HepG2 (cell line): ENCODE results near the gene TEX53. TPM values are rescaled to one million over a fixed set of nuclear protein-coding genes. Genes with fewer than 3 reads are reported as not detected.

Experiments used
- ATAC-seq: fragments of 200-7000 bp; cut with Tn5 transposase; 3 replicates; pipeline ENCODE4 v1.9.1; 2020; ENCODE audit warnings: mild to moderate bottlenecking, moderate library complexity
- BruUV-seq: library from RNA; stranded (reverse); fragments of 400-500 nt; replicated peaks from 2 replicates; lab custom pipeline; 2021; lab: Mats Ljungman, UMichigan
- CTCF ChIA-PET: fragments of 300-600 bp; formaldehyde crosslinking; extraction: SDS; loops from one replicate; lab custom pipeline; 2021; ENCODE audit warnings: low total read pairs, inconsistent platforms, low intra/inter-chr PET ratio; lab: Yijun Ruan, JAX
- POLR2A ChIA-PET: fragments of 350-600 bp; sonication (Branson Sonifier 250); formaldehyde crosslinking; loops from one replicate; lab custom pipeline; 2020; ENCODE audit warnings: antibody characterized with exemption, inconsistent platforms; lab: Yijun Ruan, JAX
- DNase-seq: peaks from one replicate; pipeline ENCODE4 v3.0.0-alpha.2; 2015; ENCODE audit warnings: low spot score
- FAIRE-seq: peaks from 3 replicates; lab custom pipeline; 2011; peaks lifted over from hg19 to GRCh38; lab: Jason Lieb, UNC
- H2AFZ ChIP-seq: one replicate; pipeline ENCODE4 v1.6.1; 2011; ENCODE audit warnings: low read length, inconsistent platforms
- H3K27ac ChIP-seq: fragments of 300-600 bp; 3 replicates; pipeline ENCODE4 v1.8.0; 2011; ENCODE audit warnings: mixed run types, mild to moderate bottlenecking, mixed read lengths, low read length, inconsistent platforms; ENCODE audit not compliant: insufficient read depth; ENCODE audit errors: extremely low read length
- H3K27me3 ChIP-seq, 2 experiments: fragments of 200-600 bp in 1 of 2; 2 replicates in 1 of 2; 3 replicates in 1 of 2; pipeline versions ENCODE4 v1.6.0 to v1.8.0; 2011; ENCODE audit warnings: low read length in 2 of 2, mild to moderate bottlenecking in 2 of 2, moderate library complexity in 2 of 2, inconsistent platforms in 1 of 2; ENCODE audit not compliant: insufficient read depth in 2 of 2, control insufficient read depth in 1 of 2
- H3K36me3 ChIP-seq, 2 experiments: fragments of 200-600 bp in 1 of 2; replicated peaks in 1 of 2; 2 replicates in 1 of 2; 3 replicates in 1 of 2; pipeline versions ENCODE4 v1.5.1 to v1.8.0; 2011; ENCODE audit warnings: low read length in 2 of 2, inconsistent platforms in 1 of 2; ENCODE audit not compliant: insufficient read depth in 2 of 2, control insufficient read depth in 1 of 2
- H3K4me1 ChIP-seq: 2 replicates; pipeline ENCODE4 v1.5.1; 2012; ENCODE audit warnings: low read length, inconsistent platforms; ENCODE audit not compliant: insufficient read depth
- H3K4me2 ChIP-seq: 2 replicates; pipeline ENCODE4 v1.6.0; 2011; ENCODE audit warnings: low read depth, low read length, inconsistent platforms
- H3K4me3 ChIP-seq, 3 experiments: fragments of 200-600 bp in 1 of 3; sonication (generic), shearing (Covaris generic) in 1 of 3; replicated peaks in 1 of 3; 2 replicates each; pipeline ENCODE4 v1.5.1; 2011 to 2016; ENCODE audit warnings: low read length in 3 of 3, inconsistent platforms in 2 of 3, low read depth in 2 of 3, mild to moderate bottlenecking in 2 of 3, control low read depth in 1 of 3, mixed read lengths in 1 of 3; ENCODE audit not compliant: insufficient read depth in 1 of 3
- H3K79me2 ChIP-seq: one replicate; pipeline ENCODE4 v1.6.1; 2011; ENCODE audit warnings: low read length, inconsistent platforms; ENCODE audit not compliant: insufficient read depth
- H3K9ac ChIP-seq: 2 replicates; pipeline ENCODE4 v1.6.0; 2011; ENCODE audit warnings: mild to moderate bottlenecking, low read depth, low read length, inconsistent platforms; ENCODE audit not compliant: insufficient read depth
- H3K9me3 ChIP-seq: 2 replicates; pipeline ENCODE4 v1.5.1; 2012; ENCODE audit warnings: mild to moderate bottlenecking, low read length
- H4K20me1 ChIP-seq: 2 replicates; pipeline ENCODE4 v1.6.0; 2011; ENCODE audit warnings: inconsistent platforms, mild to moderate bottlenecking, low read length, moderate library complexity; ENCODE audit not compliant: insufficient read depth
- AKAP8 ChIP-seq: sonication (generic); formaldehyde crosslinking; IDR thresholded peaks from 2 replicates; pipeline ENCODE4 v1.5.1; 2020; ENCODE audit warnings: mild to moderate bottlenecking, missing genetic modification reagents
- CC2D1A ChIP-seq: sonication (generic); formaldehyde crosslinking; IDR thresholded peaks from 2 replicates; pipeline ENCODE4 v1.8.1; 2023; ENCODE audit warnings: mild to moderate bottlenecking, missing genetic modification reagents
- GMEB2 ChIP-seq: IDR thresholded peaks from 2 replicates; pipeline ENCODE4 v1.6.1; 2016; ENCODE audit warnings: missing biosample characterization, missing genetic modification reagents, low read depth
- ZKSCAN1 ChIP-seq: fragments of 150-350 bp; IDR thresholded peaks from 2 replicates; pipeline ENCODE4 v1.6.1; 2014; ENCODE audit warnings: low read length
- ZNF225 ChIP-seq: sonication (generic); formaldehyde crosslinking; IDR thresholded peaks from 2 replicates; pipeline ENCODE4 v1.4.0; 2020; ENCODE audit warnings: mild to moderate bottlenecking, missing genetic modification reagents
- ZNF570 ChIP-seq: sonication (generic); formaldehyde crosslinking; IDR thresholded peaks from 2 replicates; pipeline ENCODE4 v1.4.0; 2020; ENCODE audit warnings: mild to moderate bottlenecking, missing genetic modification reagents, borderline replicate concordance
- ZNF746 ChIP-seq: sonication (generic); formaldehyde crosslinking; IDR thresholded peaks from 2 replicates; pipeline ENCODE4 v1.8.0; 2022; ENCODE audit warnings: mild to moderate bottlenecking, missing genetic modification reagents
- WGBS: methylation state at CpG from one replicate; pipeline ENCODE4 v1.1.6; 2017; ENCODE audit warnings: low lambda C conversion rate; 5-methylcytosine and 5-hydroxymethylcytosine counted together
- in situ Hi-C: cut with HindIII; loops from 2 replicates; pipeline ENCODE4 v1.10.0; 2017; ENCODE audit warnings: low pct_unique_long_range_greater_than_20kb; ENCODE audit not compliant: extremely low pct_ligation_motif_present
- intact Hi-C: fragments of 100-400 bp; cut with micrococcal nuclease; formaldehyde crosslinking; loops from one replicate; pipeline ENCODE4 v1.10.0; 2022; ENCODE audit not compliant: unreplicated experiment
- polyA plus RNA-seq, 8 experiments: library from polyadenylated mRNA; depleted of rRNA in 3 of 8; stranded (reverse) in 7 of 8; unstranded in 1 of 8; fragments of >200 nt; fragmentation: Illumina TruSeq in 4 of 8; extraction: Trizol in 4 of 8; gene quantifications; 2 replicates each; pipeline versions ENCODE4 v1.2.1 to v1.2.3, GENCODE V29; 2011 to 2016; ENCODE audit warnings: low read depth in 4 of 8, missing spikeins in 1 of 8, mixed read lengths in 1 of 8; ENCODE audit not compliant: insufficient read depth in 1 of 8
- total RNA-seq, 5 experiments: library from RNA; depleted of rRNA; stranded (reverse); fragments of >200 nt; fragmentation: Illumina TruSeq; extraction: Trizol; gene quantifications; 2 replicates each; pipeline ENCODE4 v1.2.3, GENCODE V29; 2016; ENCODE audit warnings: low read depth in 1 of 5

The TEX53 gene
- total and polyA plus RNA-seq, 2 of the 13 experiments (the other 11 are each of a cell fraction or from before 2014, with no cell fraction given) = not detected

GRCh38 chr9:114652776-114653555 lies 4.6 kb downstream of the TEX53 start:
- Histone ChIP-seq H4K20me1 (no peaks in the 10 kb centered on the region), H3K4me3 (no peak overlapping the region), H3K27ac (no peak overlapping the region), H3K36me3 (no peaks in the 10 kb centered on the region), H3K9ac (no peak overlapping the region), H2AFZ (no peak overlapping the region), H3K9me3 (no peaks in the 10 kb centered on the region), H3K4me2 (no peak overlapping the region), H3K27me3 (peaks cover 0 to 1% of the 10 kb centered on the region in 2 experiments; a peak in 1 of 5 replicates), H3K79me2 (no peaks in the 10 kb centered on the region), H3K4me1 (no peaks in the 10 kb centered on the region)
- BruUV-seq = no TSS peak
- CTCF ChIA-PET = interaction anchor here (1.4 to 3.5 kb wide), 4 partner anchors 115 to 247 kb away, joined by 4 to 37 read pairs (median 18); no protein-coding TSS in a partner anchor
- TF ChIP-seq ZNF225 (CRISPR knock-in tag) = no peak
- no peak for TF ChIP-seq GMEB2 (CRISPR knock-in tag)
- TF ChIP-seq ZNF746 = no peak
- no peak for TF ChIP-seq ZKSCAN1
- in situ Hi-C loops (loop anchor here (5.0 to 10.0 kb wide), 3 partner anchors 166 to 248 kb away; no protein-coding TSS in a partner anchor), intact Hi-C loops (loop anchor here (1.0 to 5.0 kb wide), 5 partner anchors 115 to 248 kb away; partner anchors contain the start of gene WHRN)
- POLR2A ChIA-PET = interaction anchor here (1.1 to 1.7 kb wide), 2 partner anchors 65 to 247 kb away, joined by 5 to 10 read pairs; partner anchors contain the start of gene ATP6V1G1
- 66% methylated on average over 2 of the region's 2 CpGs for WGBS
- ATAC-seq (peak; percentile 34; the same call in 1 of the 3 replicates), DNase-seq (no peak), FAIRE-seq (no peak)

GRCh38 chr9:114643896-114644295 lies 13.7 kb downstream of the TEX53 start:
- WGBS = 95% methylated on average over 5 of the region's 5 CpGs
- Histone ChIP-seq H3K27ac (no peak overlapping the region), H3K9ac (no peak overlapping the region), H3K9me3 (peaks cover 11% of the 10 kb centered on the region; the same call in 1 of the 2 replicates), H3K4me1 (no peaks in the 10 kb centered on the region), H3K4me3 (no peak overlapping the region), H4K20me1 (no peaks in the 10 kb centered on the region), H3K4me2 (no peak overlapping the region), H3K79me2 (no peaks in the 10 kb centered on the region), H2AFZ (no peak overlapping the region), H3K36me3 (peaks cover 10 to 22% of the 10 kb centered on the region in 2 experiments; a peak in 3 of 5 replicates), H3K27me3 (no peaks in the 10 kb centered on the region)
- BruUV-seq = no TSS peak
- FAIRE-seq (no peak), DNase-seq (no peak), ATAC-seq (no peak)
- in situ Hi-C loops (no loop called here), intact Hi-C loops (no loop called here)
- ChIA-PET POLR2A (no interaction called here), CTCF (no interaction called here)
- TF ChIP-seq AKAP8 (CRISPR knock-in tag) = no peak
- no peak for TF ChIP-seq ZNF570 (CRISPR knock-in tag)
- TF ChIP-seq CC2D1A = no peak
